CD1c-positive myeloid dendritic cell (primary cell): ENCODE results near the gene TNNT1.

ENCODE experiments used
- DNase-seq: peaks from one replicate; pipeline ENCODE4 v3.0.0-alpha.2; 2016; ENCODE audit errors: extremely low spot score

Gene TNNT1

GRCh38 chr19:55141696-55142095 lies 7.3 kb downstream of the TNNT1 start:
- DNase-seq: no peak

DNA sequence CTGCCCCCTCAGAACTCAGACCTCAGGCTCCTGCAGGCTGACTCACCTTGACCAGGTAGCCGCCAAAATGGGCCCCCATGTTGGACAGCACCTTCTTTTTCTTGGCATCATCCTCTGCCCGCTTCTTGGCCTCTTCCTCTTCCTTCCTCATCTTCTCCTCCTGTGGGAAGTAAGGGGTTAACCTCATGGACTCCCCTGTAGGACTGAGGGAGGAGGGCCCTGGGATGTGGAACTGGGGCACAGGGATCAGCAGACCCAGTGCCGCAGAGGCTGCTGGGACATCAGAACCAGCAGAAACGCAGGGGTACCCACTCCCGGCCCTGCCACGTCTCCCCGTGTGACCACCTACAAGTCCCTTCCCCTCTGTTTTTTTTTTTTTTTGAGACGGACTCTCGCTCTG lies 11.1 kb downstream of the TNNT1 start:
- no peak for DNase-seq

- no peak for DNase-seq
Measured at GRCh38 chr19:55136399-55137102, 12.5 kb downstream of the TNNT1 start.

DNA sequence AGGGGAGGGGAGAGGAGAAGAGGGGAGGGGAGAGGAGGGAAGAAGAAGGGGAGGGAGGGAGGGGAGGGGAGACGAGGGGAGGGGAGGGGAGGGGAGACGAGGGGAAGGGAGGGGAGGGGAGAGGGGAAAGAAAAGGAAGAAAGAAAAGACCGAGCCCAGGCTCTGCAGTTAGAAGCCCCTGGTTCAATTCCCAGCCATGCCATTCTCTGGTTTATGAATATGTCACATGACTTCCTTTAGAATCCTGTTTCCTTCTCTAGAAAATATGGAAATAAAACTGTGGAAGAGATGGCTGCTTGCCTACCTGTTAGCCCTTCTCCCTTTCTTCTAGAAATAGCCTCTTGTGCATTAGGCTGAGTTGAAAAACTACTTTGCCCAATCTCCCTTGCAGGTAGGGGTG lies 14.3 kb downstream of the TNNT1 start:
- DNase-seq: no peak

GRCh38 chr19:55133639-55134444 lies 15.2 kb downstream of the TNNT1 start:
- DNase-seq: no peak

DNA sequence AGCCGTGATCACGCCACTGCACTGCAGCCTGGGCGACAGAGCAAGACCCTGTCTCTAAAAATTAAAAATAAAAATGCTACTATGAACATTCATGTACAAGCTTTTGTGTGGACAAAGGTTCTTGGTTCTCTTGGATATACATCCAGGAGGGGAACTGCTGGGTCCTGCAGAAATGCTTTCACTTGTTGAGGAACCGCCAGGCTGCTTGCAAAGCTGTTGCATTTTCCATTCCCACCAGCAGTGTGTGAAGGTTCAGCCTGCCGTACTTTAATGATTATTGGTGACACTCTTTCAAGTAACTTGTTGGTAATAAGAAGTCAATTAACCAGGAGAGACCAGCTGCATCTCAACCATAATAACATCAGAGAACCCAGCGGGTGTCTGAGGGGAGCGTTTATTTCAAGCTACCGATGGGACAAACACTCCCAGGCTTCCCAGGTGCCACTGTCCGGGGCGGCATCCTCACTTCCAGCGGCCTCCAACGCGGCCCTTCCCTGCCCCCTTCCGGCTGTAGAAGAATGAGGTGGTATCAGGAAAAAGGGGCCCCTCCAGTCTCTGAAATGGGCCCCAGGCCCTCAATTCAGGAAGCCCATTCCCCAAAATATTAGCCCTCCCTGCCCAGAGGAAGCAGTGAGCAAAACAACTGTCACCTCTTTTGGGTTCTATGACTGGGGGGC lies 16.4 kb downstream of the TNNT1 start:
- no peak for DNase-seq

DNA sequence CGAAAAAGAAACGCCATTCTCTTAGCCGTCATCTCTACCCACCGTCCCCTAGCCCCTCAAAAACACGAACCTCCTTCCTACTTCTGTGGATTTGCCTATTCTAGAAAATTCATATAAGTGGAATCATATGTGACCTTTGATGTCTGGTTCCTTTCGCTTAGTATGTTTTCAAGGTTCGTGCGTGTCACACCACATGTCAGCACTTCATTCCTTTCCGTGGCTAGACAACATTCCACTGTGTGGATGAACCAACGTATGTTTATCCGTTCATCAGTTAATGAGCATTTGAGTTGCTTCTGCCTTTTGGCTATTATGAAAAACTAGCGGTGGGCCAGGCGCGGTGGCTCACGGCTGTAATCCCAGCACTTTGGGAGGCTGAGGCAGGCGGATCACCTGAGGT lies 17.6 kb downstream of the TNNT1 start:
- no peak for DNase-seq

DNA sequence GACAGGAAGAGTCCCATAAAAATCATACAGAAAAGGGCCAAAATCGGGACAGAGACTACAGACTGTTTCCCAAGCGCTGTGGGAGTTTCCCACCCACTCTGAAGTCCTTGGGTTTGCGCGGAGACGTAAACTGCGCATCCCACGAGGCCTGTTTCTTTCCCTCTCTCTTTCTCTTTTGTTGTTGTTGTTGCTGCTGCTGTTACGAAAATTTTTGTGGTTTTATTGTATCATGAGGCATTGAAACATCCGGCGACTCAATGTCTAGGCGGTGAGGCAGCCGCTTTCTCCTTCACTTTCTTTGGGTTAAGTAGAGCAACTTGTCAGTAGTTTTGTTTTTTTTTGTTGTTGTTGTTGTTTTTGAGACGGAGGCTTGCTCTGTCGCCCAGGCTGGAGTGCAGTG lies 30.0 kb downstream of the TNNT1 start:
- DNase-seq: no peak

DNA sequence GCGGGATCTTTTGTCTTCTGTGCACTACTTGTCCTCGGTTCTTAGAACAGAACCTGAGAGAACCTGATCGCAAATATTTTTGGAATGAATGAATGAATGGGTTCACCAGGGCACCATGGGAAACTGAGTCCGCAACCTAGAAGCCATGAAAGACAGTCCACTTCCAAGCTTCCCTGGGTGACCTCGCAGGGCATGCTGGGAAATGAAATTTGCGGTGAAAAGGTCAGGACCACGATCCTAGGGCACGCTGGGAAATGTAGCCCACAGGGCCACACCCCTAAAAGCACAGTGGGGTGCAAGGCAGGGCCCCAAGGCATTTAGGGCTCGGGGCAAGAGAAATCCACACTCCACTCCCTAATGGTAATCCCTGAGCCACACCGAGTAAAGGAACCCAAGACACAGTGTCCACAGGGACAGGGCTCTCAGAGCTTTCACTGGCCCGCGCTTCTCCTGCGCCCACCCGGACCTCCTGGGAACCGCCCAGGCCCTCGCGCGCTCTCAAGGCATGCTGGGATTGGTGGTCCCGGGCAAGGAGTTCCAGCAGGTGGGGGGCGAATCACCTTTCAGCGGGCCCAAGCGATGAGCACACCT lies 30.5 kb downstream of the TNNT1 start:
- no peak for DNase-seq

DNA sequence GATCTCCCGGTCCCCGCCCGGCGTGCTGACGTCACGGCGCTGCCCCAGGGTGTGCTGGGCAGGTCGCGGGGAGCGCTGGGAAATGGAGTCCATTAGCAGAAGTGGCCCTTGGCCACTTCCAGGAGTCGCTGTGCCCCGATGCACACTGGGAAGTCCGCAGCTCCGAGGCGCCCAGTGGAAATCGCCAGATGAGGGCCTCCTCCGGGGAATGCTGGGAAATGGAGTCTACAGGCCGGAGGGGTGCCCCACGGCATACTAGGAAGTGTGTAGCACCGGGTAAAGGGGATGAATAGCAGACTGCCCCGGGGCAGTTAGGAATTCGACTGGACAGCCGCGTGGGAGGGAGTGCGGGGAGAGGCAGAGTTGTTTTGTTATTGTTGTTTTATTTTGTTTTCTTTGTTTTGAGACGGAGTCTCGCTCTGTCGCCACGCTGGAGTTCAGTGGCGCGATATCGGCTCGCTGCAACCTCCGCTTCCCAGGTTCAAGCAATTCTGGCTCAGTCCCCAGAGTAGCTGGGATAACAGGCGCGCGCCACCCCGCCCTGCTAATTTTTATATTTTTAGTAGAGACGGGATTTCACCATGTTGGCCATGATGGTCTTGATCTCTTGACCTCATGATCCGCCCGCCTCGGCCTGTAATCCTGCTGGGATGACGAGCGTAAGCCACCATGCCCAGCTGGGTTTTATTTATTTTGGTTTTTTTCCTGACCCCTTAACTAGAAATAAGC lies 31.2 kb downstream of the TNNT1 start:
- peak; percentile 99 for DNase-seq

DNA sequence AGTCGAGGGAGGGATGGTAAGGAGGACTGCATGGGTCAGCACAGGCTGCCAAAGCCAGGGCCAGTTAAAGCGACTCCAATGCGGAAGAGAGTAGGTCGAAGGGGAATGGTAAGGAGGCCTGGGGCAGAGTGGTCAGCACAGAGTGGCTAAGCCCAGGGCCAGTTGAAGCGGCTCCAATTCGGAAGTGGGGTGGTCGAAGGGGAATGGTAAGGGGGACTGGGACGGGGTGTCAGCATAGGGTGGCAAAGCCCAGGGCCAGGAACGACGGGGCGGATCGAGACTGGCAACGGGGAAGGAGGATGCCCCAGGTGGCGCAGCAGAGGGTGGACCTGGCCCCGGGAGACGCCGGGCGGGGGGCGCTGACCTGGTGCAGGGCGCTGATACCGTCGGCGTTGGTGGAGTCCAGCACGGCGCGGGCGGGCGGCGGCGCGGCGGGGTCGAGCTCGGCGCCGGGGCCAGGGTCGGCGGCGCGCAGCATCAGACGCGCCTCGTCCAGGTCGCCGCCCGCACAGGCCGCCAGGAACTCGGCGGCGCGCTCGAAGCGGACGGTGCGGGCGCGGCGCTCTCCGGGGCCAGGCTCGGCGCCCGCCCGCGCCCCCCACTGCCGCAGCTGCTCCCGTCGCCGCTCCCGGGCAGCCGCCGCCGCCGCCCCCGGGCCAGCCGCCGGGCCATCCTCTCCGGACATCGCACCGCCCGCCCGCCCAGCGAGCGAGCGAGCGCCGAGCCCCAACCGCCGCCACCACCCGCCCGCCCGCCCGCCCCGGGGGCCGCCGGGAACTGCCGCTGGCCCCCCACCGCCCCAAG lies 31.9 kb downstream of the TNNT1 start, which contains the start of gene PPP1R12C:
Gene PPP1R12C (minus strand): TSS at position 779 of the 804 bp plus-strand sequence. CDS start 94 bp downstream, at position 685.
- DNase-seq: peak; percentile 16

DNA sequence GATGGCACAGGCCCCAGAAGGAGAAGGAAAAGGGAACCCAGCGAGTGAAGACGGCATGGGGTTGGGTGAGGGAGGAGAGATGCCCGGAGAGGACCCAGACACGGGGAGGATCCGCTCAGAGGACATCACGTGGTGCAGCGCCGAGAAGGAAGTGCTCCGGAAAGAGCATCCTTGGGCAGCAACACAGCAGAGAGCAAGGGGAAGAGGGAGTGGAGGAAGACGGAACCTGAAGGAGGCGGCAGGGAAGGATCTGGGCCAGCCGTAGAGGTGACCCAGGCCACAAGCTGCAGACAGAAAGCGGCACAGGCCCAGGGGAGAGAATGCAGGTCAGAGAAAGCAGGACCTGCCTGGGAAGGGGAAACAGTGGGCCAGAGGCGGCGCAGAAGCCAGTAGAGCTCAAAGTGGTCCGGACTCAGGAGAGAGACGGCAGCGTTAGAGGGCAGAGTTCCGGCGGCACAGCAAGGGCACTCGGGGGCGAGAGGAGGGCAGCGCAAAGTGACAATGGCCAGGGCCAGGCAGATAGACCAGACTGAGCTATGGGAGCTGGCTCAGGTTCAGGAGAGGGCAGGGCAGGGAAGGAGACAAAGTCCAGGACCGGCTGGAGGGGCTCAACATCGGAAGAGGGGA lies 32.7 kb downstream of the TNNT1 start:
- DNase-seq: peak; percentile 73

- no peak for DNase-seq
Measured at GRCh38 chr19:55115446-55116065, 33.5 kb downstream of the TNNT1 start.

GRCh38 chr19:55114566-55115145 lies 34.4 kb downstream of the TNNT1 start:
- no peak for DNase-seq

GRCh38 chr19:55113570-55114039 lies 35.4 kb downstream of the TNNT1 start:
- DNase-seq: no peak

DNA sequence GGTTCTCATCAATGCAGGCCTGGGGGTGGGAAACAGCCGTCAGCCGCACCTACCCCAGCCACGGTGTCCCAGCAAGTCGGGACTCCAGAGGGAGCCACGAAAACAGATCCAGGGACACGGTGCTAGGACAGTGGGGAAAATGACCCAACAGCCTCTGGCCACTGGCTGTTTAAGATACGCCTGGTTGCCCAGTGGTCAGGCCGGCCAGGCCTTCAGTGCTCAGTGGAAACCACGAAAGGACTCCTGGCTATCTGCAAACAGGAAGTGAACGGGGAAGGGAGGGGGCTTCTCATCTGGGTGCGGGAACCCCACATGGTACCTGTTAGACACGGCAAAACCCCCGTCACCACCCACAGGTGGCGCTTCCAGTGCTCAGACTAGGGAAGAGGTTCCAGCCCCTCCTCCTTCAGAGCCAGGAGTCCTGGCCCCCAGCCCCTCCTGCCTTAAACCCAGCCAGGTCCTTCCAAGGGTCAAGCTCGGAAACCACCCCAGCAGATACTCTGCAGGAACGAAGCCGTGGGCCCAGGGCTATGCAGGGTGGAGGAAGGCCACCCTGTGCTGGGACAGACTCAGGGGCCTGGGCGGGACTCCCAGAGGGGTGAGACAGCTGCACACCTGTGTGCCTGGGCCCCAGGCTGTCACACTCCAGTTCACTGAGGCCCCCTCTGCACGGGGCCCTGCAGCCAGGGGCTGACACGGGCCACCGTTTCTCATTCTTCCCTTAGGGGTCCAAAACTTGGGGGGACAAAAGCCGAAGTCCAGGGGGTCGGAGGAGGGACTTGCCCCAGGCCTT lies 36.0 kb downstream of the TNNT1 start:
- no peak for DNase-seq

DNA sequence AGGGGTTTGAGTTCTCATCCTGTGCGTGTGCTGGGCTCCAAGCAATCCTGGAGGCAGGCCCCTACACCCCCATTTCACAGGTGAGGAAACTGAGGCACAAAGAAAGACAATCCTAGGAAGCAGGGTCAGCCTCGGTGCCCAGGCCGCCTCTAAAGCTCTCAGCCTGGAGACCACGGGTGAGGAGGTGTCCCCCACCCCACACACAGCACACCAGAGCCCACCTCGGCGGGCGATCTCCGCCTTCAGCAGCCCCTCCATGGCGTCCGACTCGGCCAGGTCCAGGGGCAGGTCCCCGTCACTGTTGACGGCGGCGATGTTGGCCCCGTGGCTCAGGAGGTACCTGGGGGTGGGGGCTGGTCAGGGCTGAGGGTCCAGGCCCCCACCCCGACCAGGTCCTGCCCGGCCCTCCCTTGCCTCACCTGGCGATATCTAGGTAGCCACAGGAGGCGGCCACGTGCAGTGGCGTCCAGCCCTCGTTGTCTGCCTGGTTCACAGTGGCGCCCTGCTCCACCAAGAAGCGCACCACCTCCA lies 36.7 kb downstream of the TNNT1 start:
- no peak for DNase-seq

DNA sequence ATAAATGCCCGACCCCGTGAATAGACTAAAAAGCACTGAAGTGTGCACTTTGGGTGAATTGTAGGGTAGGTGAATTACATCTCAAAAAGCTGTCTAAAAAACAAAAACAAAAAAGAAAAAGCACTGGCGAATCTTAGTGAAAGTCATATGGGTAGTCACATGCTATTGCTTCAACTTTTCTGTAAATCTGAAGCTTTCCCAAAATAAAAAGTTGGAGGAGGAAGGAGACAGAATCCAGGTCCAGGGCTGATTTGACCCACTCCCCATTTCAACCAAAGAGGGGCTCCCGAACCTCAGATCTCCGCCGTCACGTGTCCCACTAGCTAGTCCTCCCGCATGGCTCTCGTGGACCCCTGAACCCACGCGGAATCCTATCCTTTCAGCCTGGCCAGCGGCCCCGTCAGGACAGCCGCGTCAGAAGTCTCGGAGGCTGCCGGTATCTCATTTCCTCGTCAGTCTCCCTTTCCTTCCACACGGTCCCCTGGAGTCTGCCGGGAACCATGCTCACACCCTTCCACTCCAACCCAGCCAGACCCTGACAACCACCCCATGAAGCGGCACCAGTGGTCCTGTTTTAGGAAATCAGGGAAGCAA lies 37.7 kb downstream of the TNNT1 start:
- no peak for DNase-seq
